Dermis blood vessel endothelial cell (primary cell): ENCODE data around the gene OBSL1. TPM values are rescaled to one million over a fixed set of nuclear protein-coding genes. Genes with fewer than 3 reads are reported as not detected.

Source experiments
- DNase-seq: peaks from one replicate; pipeline ENCODE4 v3.0.0; 2010
- total RNA-seq: library from RNA; depleted of rRNA; stranded (reverse); fragments of >200 nt; gene quantifications from 2 replicates; pipeline ENCODE4 v1.2.3, GENCODE V29; 2014

The OBSL1 gene
- total RNA-seq, 1 donor from 2014 or later: 38.8 TPM

GRCh38 chr2:219596954-219597551 is 25.7 kb upstream of the OBSL1 start:
- DNase-seq: no peak

GRCh38 chr2:219595256-219595655 is 23.9 kb upstream of the OBSL1 start:
- no peak for DNase-seq

DNA sequence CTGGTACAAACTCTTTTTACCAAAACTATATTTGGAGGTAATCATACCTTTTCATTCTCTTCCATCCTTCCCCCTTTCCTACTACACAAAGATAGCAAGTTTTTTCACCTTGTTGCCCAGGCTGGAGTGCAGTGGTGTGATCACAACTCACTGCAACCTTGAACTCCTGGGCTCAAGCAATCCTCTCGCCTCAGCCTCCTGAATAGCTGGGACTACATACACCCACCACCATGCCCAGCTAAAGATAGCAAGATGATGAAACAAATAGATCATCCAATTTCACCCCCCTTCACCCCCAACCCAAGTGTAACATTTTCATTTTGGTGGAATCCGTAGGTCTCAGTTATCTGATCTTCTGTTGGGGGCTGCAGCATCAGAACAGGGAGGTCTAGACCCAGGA is 21.8 kb upstream of the OBSL1 start:
- no peak for DNase-seq

DNA sequence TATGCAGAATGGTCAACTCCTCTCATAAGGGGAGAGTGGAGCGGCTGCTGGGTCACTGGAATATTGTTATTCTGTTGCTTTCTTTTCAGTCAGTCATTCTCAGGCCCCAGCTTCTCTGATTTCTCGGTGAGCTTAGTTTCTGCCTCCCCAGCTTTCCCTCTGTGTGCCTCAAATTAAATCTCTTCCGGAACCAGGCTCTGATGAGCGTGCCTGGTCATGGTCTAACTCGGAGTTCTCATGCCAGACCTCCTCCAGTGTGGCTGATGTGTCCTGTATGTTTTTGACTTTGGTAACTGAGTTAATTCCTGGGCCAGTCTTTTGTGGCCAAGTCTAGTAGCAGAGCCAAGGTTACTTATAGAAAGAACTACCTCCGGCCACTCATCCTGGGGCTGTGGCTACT is 21.4 kb upstream of the OBSL1 start:
- DNase-seq: no peak

DNA sequence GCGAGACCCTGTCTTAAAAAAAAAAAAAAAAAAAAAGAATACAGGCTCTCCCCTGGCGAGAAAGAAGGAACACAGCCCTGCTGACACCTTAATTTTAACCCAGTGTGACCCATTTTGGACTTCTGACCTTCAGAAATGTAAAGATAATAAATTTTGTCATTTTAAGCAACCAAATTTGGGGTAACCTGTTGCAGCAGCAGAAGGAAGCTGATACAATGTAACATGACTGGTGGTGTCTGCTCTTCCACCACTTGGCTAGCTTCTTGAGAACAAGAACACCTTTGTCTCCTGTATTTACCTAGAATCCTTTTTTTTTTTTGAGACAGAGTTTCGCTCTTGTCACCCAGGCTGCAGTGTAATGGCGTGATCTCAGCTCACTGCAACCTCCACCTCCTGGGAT is 19.8 kb upstream of the OBSL1 start:
- no peak for DNase-seq

GRCh38 chr2:219581346-219581745 is 10.0 kb upstream of the OBSL1 start:
- no peak for DNase-seq

DNA sequence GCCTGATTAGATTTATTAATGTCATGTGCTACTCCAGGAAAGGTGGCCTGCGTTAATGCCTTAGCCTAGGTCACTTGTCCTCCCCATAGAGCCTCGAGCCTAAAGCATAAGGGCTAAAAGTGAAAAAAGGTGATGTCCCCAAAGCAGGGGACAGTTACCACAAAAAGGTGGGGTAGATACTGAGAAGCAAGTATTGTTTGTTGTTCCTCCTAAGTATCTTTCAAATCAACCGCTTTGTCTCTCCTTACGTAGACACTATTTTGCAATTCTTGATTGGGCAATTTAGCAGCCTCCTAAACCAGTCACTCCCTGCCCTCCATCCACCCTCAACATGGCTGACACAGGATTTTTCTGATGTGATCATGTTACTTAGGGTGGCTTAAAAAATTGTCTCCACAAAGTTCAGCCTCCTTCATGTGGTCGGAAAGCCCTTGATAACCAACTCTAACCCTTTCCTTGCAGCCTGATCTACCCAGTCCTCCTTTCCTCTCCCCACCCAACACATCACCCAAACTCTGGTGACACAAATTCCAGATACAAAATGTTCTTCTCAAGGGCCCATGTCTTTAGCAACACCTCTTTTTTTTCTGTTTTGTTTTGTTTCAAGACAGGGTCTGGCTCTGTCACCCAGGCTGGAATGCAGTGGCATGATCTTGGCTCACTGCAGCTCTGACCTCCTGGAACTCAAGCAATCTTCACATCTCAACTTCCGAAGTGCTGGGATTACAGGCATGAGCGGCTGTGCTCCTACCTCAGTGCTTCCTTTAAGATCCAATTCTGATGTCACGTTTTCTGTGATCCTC is 7.7 kb upstream of the OBSL1 start:
- no peak for DNase-seq

- DNase-seq: no peak
Measured at GRCh38 chr2:219576505-219577388, 5.4 kb upstream of the OBSL1 start.

- DNase-seq: no peak
Measured at GRCh38 chr2:219575566-219576504, 4.5 kb upstream of the OBSL1 start.

GRCh38 chr2:219574484-219575311 is 3.4 kb upstream of the OBSL1 start:
- no peak for DNase-seq

DNA sequence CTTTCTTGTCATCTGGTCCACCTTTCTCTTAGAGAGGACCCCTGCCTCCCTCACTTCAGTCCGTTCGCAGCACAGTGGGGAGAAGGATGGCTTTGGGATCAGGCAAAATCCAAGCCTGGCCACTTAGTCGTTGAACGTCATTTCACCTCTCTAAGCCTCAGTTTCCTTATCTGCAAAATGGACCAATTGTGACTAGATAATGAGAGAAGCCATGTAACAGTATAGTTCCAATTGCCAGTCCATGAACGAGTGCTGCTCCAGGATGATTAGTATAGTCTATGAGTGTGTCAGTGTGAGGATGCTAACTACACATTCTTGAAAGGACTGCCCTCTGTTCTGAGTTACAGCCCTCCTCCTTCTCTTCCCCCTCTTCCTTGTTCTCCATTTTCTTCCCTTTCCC is 1.8 kb upstream of the OBSL1 start:
- DNase-seq: no peak

- DNase-seq: no peak
Measured at GRCh38 chr2:219572237-219573001, 1.1 kb upstream of the OBSL1 start, which contains the start of gene INHA. Gene INHA, plus strand, starts transcription at chr2:219572310. Its CDS starts 65 bp downstream, at chr2:219572375.

- peak; percentile 32 for DNase-seq
Measured at GRCh38 chr2:219570924-219571310, 422 bp downstream of the OBSL1 start.

DNA sequence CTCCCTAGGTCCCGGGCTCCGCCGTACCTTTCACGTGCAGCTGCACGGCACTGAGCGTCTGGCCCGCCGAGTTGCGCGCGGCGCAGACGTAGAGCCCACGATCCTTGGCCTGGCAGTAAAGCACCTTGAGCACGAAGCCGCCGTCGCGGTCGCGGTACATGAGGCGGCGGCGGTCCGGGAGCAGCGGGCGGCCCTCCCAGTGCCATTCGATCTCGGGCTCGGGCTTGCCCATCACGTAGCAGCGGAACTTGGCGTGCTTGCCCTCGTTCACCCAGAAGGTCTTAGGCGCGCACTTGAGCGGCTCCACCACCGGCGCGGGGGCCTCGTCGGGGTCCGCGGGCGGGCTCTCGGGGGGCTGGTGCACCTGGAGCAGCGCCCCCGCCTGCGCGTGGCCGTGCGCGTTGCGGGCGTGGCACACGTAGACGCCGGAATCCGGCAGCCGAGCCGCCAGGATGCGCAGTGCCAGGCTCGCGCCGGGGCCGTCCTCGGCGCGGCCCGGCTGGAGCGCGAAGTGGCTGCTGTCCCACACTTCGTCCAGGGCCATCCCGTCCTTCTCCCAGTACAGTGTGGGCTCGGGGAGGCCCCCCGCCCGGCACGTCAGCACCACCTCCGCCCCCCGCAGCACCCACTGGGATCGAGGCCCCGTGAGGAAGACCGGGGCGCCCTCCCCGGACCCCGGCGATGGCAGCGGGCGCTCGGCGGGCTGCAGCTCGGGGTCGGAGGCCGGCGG is 980 bp downstream of the OBSL1 start:
- DNase-seq: peak; percentile 33

GRCh38 chr2:219569635-219570034 is 1.7 kb downstream of the OBSL1 start:
- DNase-seq: no peak

GRCh38 chr2:219569041-219569440 is 2.3 kb downstream of the OBSL1 start:
- DNase-seq: no peak

DNA sequence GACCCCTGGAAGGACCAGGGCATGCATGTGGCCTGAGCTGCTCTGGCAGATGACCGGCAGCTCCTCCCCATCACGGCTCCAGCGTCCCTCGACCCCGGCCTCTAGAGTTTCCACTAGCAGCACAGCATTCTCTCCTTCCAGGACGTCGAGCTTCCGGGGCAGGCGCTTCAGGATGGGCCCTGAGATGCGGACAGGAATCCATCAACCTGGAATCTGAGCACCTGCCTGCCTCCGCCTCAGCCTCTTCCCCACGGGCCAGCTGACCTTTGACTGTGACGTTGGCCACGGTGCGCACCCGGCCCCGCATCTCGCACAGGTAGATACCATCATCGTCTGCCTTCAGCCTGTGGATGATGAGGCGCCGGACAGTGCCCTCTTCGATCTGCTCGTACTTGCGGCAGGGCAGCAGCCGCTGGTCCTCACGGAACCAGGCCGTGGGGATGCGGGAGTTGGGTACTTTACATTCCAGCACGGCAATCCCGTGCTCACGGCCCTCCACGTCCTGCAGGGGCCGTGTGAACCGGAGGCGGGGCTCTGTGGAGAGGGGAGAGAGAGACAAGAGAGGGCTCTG is 3.5 kb downstream of the OBSL1 start:
- DNase-seq: no peak

- no peak for DNase-seq
Measured at GRCh38 chr2:219567131-219567530, 4.2 kb downstream of the OBSL1 start.

DNA sequence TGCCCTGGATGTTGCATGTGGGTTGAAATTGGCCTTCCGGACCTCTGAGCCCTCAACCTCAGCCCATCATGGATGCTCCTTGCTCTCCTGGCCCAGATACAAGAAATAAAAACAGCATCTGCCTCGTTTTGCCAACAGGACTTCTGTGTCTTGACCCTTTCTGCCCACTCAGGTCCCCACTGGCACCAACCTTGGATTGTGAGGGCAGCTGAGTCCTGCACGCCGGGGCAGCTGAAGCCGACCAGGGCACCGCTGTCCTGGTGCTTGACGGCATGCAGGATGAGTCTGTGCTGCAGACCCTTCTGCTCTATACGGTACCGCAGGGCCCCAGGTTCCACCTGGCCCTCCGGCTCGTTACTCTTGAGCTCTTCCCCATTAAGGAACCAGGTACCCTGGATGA is 4.7 kb downstream of the OBSL1 start:
- no peak for DNase-seq
